Fibroblast of skin of left quadriceps (primary cell): ENCODE results near the gene PTPRE.

ENCODE experiments used
- DNase-seq, 2 experiments: peaks; one replicate each; pipeline ENCODE4 v3.0.0-alpha.2; 2013; ENCODE audit warnings: low read depth in 2 of 2

The PTPRE gene

DNA sequence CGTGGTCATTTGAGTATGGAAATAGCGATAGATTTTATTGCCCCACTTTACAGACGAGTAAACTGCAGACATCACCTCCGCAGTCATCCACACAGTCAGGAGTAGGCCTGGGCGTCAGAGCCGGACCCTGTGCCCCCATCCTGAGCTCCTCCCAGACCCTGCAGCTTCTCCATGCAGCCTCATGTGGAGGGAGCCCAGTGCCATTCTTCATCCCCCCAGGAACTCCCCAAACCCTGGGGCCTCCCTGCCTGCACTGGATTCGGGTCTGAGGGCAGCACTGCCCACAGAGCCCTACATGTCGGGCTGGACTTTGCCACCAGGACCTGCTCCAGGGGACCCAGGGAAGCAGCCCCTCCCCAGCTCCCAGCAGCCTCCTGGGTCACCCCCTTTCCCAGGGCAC, 118.5 kb downstream of the PTPRE start:
- no peak for DNase-seq

DNA sequence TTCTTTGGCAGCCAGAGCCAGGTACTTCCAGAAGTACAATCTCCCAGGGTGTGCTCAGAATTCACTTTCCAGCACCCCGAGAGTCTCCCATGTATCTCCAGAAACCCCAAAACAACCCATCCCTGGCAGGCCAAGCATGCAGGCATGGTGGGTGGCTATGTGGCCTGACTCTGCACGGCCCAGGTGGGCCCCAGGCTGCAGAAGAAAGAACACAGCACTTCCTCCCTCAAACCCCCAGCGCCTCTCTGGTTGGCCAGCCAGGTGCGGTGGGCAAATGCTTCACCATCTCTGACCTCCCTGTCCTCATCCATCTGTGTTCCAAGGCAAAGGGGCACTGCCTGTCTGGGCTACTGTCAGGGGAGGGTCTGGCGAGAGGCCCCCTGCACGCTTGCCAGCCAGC, 119.0 kb downstream of the PTPRE start:
- no peak for DNase-seq

DNA sequence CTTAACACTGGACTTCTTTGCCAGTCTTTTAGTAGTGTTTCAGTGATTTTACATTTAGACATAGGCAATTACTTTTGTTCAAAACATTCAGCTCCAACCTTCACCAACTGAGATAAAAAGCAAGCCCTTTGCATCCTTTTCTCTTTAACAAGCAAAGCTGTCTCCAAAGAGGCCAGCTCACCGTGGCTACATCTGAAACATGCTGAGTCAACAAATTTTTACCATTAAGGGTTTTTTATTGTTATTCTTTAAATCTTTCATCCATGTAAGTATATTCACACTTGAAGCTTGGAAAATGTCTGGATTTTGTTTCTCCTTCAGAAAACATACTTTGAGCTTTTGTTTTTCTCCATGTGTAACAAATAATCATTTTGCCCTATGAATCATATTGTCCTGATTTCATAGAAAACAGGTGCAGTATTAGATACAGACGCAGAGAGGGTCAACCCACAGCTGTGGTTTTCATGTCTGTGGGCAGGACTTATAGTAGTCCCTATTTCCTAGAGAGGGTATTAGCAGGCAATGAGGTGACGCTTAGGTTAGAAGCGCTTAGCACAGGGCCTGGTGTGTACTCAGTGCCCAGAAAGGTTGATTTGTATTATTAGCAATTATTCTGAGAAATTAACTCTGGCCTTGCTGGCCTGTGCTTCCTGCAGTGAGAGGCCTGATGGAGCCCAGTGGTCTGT, 119.9 kb downstream of the PTPRE start:
- no peak for DNase-seq

DNA sequence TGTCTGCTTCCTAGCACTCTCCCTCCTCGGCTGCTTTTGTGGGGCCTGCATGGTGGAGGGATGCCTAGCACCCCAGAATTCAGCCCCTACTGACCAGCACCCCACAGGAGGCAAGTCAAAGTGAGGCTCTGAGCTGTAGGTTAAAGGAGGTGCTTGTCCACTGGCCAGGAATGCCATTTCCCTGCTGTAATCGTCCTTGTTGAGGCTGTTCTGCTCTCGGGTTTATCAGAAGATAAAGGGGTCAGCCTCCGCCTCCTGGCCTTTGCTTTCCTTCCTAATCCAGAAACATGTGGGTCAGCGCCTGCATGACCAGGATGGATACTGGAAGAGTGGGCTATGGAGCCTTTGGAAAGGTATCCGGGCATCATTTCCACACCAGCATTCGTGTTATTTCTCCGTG, 120.4 kb downstream of the PTPRE start:
- DNase-seq = no peak

DNA sequence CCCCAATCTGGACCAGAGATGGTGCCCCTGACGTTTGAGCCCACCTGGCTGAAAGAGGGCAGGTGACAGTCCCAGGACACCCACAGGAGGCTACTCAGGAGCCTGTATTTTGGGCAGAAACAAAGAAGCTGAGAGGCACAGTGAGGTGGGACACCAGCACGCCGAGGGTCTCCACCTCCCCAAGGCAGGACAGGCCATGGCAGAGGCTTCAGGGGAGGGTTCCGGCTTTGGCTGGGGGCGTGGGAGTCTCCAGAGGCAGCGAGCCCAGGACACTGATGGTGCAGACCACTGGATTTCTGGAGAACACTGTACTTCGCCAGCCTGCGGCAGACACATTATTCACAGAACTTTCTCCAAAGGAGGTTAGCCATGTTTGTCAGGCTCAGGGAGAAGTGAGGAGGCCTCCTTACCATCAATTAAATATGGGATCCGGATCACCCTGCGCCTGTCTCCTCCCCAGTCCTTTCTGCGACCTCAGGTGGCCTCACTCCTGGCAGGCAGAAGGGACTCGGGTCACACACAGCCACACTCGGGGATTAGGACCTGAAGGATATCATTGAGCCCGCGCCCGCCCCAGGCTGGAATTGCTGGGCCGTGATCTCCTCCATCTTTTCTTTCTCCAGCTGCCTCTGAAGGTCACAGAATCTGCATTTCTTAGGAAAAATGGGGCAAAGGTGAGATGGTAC, 121.1 kb downstream of the PTPRE start:
- no peak for DNase-seq

DNA sequence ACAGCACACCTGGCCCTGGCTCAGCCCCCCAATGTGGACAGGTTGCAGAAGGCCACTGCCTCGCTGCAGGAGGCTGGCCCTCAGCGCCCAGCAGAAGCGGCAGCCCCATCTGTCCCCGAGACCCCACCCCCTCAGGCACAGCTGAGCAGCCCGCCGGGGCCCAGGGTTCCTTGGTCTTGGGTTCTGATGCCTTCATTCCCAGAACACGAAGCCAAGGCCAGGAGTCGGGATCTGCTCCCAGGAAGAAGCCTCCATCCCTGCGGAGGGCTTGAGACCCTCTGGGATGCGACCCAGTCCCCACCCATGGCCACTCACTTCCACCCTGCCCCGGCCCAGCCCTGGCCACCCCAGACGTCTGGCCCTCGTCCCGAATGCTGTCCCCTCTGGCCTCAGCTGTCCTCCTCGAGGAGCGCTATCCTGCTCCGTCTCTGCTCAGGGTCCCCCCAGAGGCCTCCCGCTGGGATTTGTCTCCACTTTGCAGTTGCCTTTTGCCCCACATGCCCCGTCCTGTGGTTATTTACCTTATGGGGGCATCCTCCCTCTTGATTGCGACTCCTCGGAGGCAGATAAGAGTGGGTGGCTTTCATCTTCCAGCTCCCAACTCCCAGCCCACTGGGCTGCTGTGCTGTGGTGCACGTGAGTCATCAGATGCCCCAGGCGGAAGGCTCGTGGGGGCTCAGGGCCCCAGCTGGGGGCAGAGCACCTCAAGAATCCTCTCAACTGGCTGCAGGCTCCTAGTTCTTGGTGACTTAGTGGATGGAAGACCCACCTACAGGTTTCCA, 121.8 kb downstream of the PTPRE start:
- DNase-seq = no peak

DNA sequence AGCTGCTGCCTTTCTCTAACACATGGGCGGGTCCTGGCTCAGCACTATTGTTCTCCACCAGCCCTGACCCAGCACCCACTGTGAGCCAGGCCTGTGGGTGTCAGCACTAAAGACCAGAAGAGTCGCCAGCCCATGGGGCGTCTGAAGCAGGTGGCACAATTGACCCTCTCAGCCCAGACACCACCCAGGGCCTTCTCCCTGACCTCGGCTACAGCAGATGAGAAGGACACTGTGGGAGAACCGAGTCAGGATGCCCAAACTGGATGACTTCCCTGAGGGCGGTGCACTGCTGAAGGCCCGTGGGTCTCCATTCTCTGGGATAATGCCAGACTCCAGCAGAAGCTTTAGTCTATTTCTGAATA, 122.4 kb downstream of the PTPRE start:
- DNase-seq = no peak

DNA sequence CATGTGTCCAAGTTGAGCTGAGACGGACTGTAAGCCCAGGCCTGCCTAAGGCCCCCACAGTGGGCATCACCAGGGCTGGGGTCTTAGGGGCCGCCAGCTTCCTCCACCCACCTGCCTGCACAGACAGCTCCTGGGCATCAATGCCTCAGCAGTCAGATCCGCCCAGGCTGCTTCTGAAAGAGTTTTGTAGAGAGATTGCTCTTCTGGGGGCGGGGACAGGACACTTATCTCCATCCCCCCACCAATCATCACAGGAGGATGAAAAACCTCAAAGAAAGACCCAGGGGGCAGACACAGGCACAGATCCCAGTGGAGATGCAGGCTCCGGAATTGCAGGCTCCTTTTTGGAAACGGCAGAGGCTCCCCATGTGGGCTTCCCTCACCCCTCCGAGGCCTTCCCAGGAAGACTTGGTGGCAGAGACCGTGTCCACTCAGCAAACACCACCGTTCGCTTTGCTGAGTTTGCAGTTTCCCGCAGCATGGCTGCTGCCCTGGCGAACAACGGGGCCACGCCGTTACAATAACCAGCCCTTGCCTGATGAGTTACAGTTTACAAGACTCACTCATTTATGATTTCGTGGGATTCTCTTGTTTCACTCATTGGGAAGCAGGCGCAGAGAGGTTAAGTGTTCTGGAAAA, 122.9 kb downstream of the PTPRE start:
- DNase-seq = no peak

DNA sequence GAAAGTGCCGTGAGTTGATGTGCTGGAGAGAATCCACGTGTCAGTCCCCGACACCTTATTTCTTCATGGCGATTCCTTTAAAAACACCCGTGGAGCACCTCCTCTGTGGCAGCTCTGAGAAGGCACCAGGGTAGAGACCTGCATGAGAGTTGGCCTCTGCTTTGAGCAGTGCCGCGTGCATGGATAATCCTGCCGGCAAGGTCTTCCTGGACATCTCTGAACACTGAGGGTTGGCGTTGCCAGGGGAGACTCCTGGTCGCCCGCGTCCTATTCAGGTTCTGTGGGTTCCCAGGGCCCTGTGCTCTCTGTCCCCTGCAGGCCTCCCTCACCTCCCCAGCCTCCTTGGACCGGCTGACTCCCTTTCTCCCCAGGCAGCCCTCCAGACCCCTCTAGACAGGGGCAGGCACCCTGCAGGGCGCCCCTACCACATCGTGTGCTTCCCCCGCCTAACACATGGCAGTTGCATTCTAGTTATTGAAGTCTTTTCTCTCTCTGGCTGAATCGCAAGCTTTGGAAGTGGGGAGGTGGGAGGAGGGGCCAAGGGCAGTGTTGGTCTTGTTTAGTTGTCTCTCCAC, 123.7 kb downstream of the PTPRE start:
- DNase-seq = no peak

DNA sequence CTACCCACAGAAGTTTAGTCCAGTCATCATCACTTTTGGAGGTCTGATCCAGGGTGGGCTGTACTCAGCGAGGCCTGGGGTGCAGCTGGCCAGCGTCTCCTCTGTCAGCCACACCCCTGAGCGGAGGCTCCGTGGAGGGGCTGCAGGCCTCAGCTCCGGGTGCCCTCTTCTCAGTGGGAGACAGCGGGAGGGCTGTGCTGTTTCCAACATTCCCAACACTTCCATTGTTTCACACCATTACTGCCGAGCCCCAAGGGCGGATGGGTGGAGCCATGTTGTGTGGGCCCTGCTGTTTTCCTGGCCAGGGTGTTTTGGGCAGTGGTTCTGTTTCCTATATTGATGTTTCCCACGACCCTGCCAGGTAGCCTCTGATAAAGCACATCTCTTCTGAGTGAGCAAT, 124.3 kb downstream of the PTPRE start:
- no peak for DNase-seq

DNA sequence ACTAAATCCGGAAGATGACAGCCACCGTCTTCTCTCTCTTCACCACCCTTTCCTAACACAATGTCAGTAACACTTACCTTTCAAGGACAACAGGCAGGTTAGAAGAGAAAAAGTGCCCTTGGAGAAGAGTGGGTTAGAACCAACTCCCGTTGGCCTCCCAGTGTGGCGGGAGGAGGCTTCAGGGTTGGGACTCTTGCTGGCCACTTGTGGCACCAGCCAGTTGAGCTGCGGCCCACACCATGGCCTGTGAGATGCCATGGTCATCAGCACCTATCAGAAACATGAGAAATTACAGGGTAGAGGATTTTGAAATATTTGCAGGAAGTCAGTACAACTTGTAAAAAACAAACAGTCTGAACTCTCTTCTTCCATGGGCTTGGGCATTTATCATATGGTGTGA, 125.6 kb downstream of the PTPRE start:
- no peak for DNase-seq

DNA sequence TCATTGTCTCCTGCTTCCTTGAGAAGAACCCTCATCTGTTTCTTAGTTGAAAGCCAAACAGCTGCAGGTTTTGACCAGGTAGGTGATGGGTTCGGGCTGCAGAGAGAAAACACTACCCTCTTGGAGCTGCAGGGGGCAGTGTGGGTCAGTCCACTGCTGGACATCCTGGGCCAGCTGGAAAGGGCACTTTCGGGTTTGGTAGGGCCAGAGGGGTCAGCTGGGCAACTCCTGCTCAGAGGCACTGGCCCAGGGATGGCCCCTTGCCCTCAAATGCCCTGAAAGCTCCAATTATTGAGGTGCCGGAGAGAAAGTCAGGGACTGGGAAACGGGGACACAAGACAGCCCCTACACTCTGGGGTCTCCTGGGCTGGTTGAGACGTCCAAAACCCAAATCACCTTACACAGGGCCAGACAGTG, 128.7 kb downstream of the PTPRE start:
- DNase-seq = no peak

DNA sequence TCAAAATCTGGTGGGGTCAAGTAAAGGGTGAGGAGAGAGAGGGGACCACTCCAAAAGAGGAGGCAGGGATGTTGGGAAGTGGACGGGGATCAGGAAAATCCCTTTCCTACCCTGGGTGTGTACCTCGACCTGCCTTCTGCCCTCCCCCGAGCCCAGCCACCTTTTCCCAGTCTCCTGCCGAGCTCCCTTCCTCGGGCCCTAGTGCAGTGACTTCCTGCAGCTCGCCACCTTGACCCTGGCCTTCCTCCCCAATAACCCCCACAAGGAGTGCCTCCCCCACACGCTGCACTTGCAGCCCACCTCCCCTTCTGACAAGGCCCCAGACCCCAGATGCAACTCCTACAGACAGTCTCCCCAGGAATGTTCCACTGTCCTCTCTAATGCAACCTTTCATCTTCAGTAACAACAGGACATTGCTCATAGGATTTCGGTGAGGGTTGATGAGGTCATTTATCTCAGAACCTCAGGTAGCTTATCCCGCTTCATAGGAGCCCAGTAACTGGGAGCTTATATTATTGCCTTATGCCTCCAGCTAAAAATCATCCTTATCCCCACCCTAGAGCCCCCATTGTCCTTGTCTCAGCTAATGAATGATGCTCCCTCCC, 129.2 kb downstream of the PTPRE start:
- no peak for DNase-seq

DNA sequence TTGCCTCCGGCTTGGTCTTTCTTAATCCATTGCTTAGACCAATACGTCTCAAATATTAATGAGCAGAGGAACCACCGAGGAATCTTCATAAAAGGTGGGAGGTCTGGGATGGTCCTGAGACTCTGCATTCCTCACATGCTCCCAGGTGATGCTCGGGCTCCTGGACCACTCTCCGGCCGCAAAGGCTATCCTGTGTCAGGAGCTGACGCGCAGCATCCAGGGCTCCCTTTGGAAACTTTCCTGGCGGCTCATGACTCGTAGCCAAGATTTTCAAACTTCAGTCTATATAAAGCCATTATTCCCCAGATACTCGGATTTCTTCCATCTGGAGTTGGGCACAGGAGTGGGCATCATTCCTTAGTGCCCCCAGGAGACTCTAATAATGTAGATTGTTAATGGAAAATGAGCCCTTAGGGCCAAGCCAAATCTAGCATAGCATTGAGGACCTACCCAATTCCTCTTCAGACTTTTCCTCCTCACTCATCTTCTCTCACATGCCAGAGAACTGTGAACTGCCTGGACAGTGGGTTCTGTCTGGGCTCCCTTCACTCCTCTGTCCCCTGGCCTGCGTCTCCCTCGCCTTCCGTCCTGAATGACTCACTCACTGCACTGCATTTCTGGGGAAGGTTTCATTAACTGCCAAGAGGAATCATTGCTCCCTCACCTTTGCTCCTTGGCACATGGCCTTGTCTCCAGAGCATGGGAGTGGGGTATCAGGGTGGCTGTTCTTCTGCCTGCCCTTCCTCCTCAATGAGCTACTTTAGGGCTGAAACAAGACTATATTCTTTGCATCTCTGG, 130.0 kb downstream of the PTPRE start:
- no peak for DNase-seq

DNA sequence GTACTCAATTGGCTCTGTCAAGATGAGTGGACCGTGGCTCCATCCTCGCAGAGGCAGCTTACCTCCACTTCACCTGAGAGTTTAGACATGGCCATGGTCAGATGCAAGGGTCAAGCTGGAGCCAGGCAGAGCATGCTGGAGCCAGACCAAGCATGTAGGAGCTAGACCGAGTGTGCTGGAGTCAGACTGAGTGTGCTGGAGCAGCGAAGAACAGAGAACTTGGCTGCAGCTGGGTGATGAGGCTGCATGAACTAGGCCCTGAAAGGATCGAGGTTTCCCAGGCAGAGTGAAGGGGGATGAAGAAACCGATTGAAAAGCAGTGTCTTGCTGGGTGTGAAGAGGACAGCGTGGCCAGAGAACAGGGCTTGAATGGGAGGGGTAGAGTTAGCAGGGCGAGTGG, 133.2 kb downstream of the PTPRE start:
- DNase-seq = no peak

DNA sequence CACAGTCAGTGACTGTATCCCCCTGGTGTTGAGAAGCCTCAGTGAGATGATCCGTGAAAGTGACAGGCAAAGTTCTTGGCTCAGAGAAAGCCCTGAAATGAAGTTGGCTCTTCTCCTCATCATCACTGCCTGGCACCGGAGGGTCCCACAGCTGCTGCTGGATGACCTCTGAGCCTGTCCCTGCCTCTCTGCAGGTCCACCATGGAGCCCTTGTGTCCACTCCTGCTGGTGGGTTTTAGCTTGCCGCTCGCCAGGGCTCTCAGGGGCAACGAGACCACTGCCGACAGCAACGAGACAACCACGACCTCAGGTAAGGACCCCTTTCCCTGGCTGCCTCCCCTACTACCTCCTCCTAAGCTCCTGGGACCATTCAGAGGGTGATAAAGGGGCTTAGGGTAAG, 133.8 kb downstream of the PTPRE start:
- DNase-seq = no peak

DNA sequence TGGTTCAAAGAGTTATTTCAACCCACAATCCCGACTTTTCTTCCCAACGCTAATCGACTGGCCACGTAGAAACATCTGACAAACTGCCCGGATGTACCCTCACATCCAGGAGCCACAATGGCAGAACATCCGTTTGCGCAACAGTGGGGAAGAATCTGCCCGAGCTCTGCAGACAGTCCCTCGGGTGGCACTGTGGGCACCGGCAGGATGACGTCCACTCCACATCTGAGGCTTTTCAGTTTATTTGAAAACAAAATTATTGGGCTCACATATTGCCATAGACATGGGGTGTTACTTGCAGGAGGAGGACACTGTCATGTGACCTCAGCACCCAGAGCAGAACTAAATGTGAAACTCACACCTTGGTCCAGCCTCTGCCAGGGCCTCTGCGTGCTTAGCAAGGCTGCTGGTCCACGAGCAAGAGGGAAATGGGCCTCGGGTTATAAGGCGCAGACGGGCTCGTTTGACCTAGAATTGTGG, 135.3 kb downstream of the PTPRE start:
- DNase-seq = no peak

DNA sequence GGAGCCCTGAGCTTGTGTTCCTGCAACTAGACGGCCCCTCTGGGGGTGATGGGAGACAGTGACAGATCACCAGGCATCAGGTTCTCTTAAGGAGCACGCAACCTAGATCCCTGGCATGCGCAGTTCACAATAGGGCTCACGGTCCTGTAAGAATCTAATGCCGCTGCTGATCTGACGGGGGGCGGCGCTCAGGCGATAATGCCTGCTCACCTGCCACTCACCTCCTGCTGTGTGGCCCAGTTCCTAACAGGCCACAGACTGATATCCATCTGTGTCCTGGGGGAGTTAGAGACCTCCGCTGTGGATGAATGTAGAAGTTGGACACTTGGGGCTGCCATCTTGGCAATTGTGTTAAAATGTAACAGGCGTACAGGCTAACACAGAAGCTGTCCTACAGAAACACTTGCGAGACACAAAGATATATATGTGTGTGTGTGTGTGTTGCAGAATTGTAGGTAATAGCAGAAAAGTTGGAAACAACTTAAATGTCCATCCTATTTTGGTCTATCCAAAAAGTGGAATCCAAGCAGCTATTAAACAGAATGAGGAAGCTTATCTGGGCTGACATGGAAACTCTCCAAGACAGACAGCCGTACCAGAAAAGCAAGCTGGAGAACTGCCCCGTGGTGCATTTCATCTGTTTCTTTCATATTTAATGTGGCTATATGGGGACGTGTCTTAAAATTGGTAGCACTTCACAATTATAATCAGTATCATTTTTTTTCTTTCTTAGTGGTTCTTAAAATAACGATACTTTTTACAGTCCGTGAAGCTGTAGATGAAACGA, 136.5 kb downstream of the PTPRE start:
- no peak for DNase-seq

DNA sequence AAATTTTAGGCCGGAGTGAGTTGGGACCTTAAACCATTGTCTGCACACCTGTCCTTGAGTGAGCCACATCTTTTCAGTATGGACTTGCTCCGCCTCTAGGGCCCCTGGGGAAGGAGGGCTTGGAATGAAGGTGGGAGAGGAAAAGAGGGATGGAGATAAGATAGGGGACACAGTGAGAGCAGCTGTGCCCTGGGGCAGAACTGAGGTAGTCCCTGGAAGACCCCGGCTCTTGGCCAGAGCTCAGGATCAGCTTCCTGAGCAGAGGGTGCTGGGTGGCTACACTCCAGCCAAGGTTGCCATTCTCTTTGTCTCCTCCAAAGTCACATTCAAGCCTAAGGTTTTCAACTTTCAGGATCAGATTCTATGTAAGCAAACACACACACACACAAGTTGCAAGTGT, 137.3 kb downstream of the PTPRE start:
- no peak for DNase-seq
